Adrenal gland (tissue), 12 donors: ENCODE data around the gene PRPS1. TPM values are rescaled to one million over a fixed set of nuclear protein-coding genes. Genes with fewer than 3 reads are reported as not detected.
A peak's percentile ranks its signal among the peaks of the same experiment; 100 is the strongest.

Source experiments
- DNase-seq, 7 donors: peaks; one replicate each; pipeline ENCODE4 v3.0.0-alpha.2; 2019 to 2020
- H3K27ac ChIP-seq, 5 donors: fragments of 200-600 bp; sonication (generic) in 4 of 5; 1 replicate in 3 of 5; 2 replicates in 2 of 5; pipeline versions ENCODE4 v1.5.1 to v1.8.0; 2016 to 2020; ENCODE audit warnings: mild to moderate bottlenecking in 1 of 5
- H3K27me3 ChIP-seq: fragments of 200-600 bp; 2 replicates; pipeline ENCODE4 v1.8.0; 2021
- H3K36me3 ChIP-seq, 2 donors: fragments of 200-600 bp; replicated peaks in 1 of 2; 1 replicate in 1 of 2; 2 replicates in 1 of 2; pipeline versions ENCODE4 v1.5.1 to v1.8.0; 2018 to 2022
- H3K4me1 ChIP-seq, 2 donors: fragments of 200-600 bp; replicated peaks in 1 of 2; 1 replicate in 1 of 2; 2 replicates in 1 of 2; pipeline versions ENCODE4 v1.5.1 to v1.8.0; 2018 to 2021
- H3K4me3 ChIP-seq, 4 donors: fragments of 200-600 bp; sonication (generic) in 3 of 4; one replicate each; pipeline ENCODE4 v1.5.1; 2016 to 2018
- H3K9me3 ChIP-seq, 3 donors: fragments of 200-600 bp; sonication (generic) in 1 of 3; replicated peaks in 1 of 3; 1 replicate in 2 of 3; 2 replicates in 1 of 3; pipeline versions ENCODE4 v1.5.1 to v1.8.0; 2016 to 2021
- POLR2A ChIP-seq, 2 donors: fragments of 450-650 bp; IDR thresholded peaks; one replicate each; pipeline ENCODE4 v1.6.1; 2017; ENCODE audit warnings: antibody characterized with exemption in 2 of 2, mild to moderate bottlenecking in 2 of 2, moderate library complexity in 1 of 2
- WGBS, 4 donors: extraction: QIAGEN DNeasy Blood & Tissue Kit in 2 of 4; methylation state at CpG; one replicate each; pipeline versions ENCODE4 v1.1.5 to v1.1.7; 2013 to 2017; 5-methylcytosine and 5-hydroxymethylcytosine counted together
- intact Hi-C, 2 donors: fragments of 100-400 bp; cut with DNase I; formaldehyde crosslinking; loops; one replicate each; pipeline versions ENCODE4 v1.14.1 to v1.15.0; 2022 to 2023
- polyA plus RNA-seq, 3 donors: library from polyadenylated mRNA; stranded (reverse); fragments of 200-250 nt in 2 of 3; fragments of 350-450 nt in 1 of 3; fragmentation: Illumina TruSeq in 1 of 3; extraction: RNeasy Lipid Tissue Mini Kit (QIAGEN cat#74804) in 1 of 3; gene quantifications; one replicate each; pipeline ENCODE4 v1.2.3, GENCODE V29; 2013 to 2014
- total RNA-seq, 9 donors: library from RNA; depleted of rRNA in 4 of 9; stranded (reverse); fragments of >200 nt in 4 of 9; fragments of 120-200 nt in 1 of 9; fragmentation: NEBNext Ultra II Directional in 1 of 9; extraction: Animal tissue kit (Norgen Biotek cat#: 25700) in 1 of 9; gene quantifications; one replicate each; pipeline versions ENCODE4 v1.1.0 to v1.2.4, GENCODE V29; 2013 to 2023
- TF ChIP-seq, protein P1 (sequence below), 6 experiments: fragments of 450-650 bp in 4 of 6; fragments of 200-600 bp in 2 of 6; sonication (generic) in 1 of 6; IDR thresholded peaks; 1 replicate in 5 of 6; 2 replicates in 1 of 6; pipeline versions ENCODE4 v1.5.1 to v1.8.0; 2016 to 2021; ENCODE audit warnings: antibody characterized with exemption in 6 of 6, mild to moderate bottlenecking in 2 of 6, moderate library complexity in 1 of 6
- donor health status: healthy with polysubstance abuse.
- donor health status: Bipolar disorder and iron deficiency.
- donor health status: DM: yes; HTN: yes; CAD: no.
- donor health status: DM: no; HTN: no; CAD: no.
- donor health status: DM: no; HTN: no; CAD: no.
- donor health status: DM: yes; HTN: yes; CAD: no.

The PRPS1 gene
- total and polyA plus RNA-seq, 12 donors: 8.9 to 78.3 (median 33.3) TPM

DNA sequence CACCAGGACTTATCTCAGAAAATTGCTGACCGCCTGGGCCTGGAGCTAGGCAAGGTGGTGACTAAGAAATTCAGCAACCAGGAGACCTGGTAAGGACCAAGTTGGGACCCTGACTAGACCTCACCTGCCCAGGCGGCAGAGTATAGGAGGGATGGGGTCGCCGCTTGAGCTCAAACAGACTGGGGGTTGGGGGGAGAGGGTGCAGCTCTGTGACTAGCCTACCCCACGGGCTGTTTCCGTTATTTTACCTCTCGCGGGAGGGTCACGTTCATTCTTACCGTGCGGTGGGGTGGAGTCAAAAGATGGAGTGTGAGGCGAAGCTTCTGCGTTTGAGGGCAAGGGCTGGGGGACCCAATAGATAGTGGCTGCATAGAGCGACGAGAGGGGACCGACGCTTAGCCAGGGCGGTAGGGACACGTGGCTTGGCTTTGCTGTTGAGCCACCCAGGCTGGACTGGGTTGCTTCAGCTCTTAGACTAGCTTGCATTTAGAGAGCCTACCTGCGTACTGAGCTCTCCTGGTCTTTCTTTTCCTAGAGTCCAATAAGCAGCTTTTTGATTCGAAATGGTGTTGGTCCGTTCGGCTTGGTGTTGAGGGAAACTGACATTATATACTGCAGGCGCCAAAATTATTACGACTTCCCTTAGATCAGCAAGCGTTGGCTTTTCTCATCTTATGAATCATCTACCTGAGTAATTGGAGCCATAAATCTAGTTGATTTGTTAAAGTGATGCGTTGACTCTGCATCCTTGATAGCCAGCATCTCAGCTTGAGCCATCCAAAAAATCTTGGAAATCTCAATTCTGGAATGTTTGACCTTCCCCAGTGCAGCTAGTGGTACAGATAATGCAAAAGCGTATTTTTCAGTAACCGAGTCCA lies 591 bp downstream of the PRPS1 start:
- 0 to 35% (median 18%) methylated on average over 14 to 29 of the region's 29 CpGs for WGBS, 4 donors
- Histone ChIP-seq H3K36me3 (no peaks in the 10 kb centered on the region), H3K27ac (peak overlapping the region in 4 of 5 donors; percentile 74 to 90 (median 83)), H3K4me3 (peak overlapping the region in 3 of 4 donors; percentile 61 to 78 (median 63)), H3K27me3 (no peaks in the 10 kb centered on the region), H3K4me1 (peaks cover 0 to 6% of the 10 kb centered on the region in 2 donors), H3K9me3 (no peaks in the 10 kb centered on the region)
- DNase-seq: peak; percentile 18 to 57 (median 33)
- intact Hi-C loops: no loop called here
- no peak for TF ChIP-seq POLR2A (IDR thresholded peaks at IDR 0.05)
- TF ChIP-seq, protein P1, sequence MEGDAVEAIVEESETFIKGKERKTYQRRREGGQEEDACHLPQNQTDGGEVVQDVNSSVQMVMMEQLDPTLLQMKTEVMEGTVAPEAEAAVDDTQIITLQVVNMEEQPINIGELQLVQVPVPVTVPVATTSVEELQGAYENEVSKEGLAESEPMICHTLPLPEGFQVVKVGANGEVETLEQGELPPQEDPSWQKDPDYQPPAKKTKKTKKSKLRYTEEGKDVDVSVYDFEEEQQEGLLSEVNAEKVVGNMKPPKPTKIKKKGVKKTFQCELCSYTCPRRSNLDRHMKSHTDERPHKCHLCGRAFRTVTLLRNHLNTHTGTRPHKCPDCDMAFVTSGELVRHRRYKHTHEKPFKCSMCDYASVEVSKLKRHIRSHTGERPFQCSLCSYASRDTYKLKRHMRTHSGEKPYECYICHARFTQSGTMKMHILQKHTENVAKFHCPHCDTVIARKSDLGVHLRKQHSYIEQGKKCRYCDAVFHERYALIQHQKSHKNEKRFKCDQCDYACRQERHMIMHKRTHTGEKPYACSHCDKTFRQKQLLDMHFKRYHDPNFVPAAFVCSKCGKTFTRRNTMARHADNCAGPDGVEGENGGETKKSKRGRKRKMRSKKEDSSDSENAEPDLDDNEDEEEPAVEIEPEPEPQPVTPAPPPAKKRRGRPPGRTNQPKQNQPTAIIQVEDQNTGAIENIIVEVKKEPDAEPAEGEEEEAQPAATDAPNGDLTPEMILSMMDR (IDR thresholded peaks at IDR 0.05): no peak

DNA sequence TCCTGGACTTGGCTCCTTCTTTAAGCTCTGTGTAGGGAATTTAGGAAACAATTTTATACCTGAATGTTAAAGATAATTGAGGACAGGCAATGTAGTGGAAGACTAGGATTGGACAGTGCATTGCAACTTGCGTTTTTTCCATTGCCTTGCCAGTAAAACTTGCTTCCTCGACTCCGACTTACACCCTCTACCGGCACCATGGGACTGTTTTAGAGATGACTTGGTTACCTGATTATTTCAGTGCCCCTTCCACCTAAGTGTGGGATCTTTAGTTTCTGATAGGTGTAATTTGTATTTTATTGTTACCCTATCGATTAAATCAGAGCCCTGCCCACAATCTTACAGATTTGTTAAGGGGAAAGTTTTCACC lies 1.2 kb downstream of the PRPS1 start:
- Histone ChIP-seq H3K9me3 (no peaks in the 10 kb centered on the region), H3K4me1 (peaks cover 0 to 6% of the 10 kb centered on the region in 2 donors), H3K36me3 (no peaks in the 10 kb centered on the region), H3K27ac (no peak overlapping the region), H3K27me3 (no peaks in the 10 kb centered on the region), H3K4me3 (peak overlapping the region in 2 of 4 donors; percentile 61 to 63)
- WGBS, 4 donors: 3 to 31% (median 19%) methylated on average over 5 of the region's 5 CpGs
- no peak for DNase-seq
- intact Hi-C loops: no loop called here
- TF ChIP-seq, protein P1 (IDR thresholded peaks at IDR 0.05): no peak
- TF ChIP-seq POLR2A (IDR thresholded peaks at IDR 0.05): no peak

DNA sequence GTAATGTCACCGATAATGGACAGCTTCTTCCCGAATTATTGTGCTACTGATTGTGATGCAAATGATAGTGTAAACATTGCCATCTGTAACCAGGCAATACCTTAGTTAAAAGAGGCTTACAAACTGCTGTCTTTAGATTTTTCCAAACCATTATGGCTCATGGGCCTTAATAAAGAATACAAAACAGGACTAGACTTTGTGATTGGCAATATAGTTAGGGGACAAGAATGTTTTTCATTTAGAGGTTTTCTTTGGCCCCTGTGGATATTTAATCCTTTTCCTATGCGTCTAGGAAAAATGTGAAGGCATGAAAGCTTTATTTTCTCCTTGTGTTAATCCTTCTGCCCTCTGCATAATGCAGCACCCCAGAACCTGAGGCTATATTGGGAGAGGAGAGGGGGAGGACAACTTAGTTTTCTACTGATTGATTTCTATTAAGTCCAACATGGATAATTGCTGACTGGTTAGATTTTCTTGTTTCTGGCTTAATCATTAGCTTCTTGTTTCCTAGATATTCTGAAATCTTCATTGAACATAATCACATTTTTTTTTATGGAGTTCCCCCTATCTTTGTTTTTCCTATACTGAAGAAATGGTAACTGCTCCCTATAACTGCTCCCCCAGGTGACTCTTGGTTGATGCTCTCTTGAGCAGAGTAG lies 1.9 kb downstream of the PRPS1 start:
- no peak overlapping the region for H3K27ac ChIP-seq
- H3K27me3 ChIP-seq: no peaks in the 10 kb centered on the region
- intact Hi-C loops: no loop called here
- TF ChIP-seq POLR2A (IDR thresholded peaks at IDR 0.05): no peak
- TF ChIP-seq, protein P1 (IDR thresholded peaks at IDR 0.05): no peak
- WGBS, 4 donors: 24 to 40% (median 31%) methylated on average over 3 of the region's 3 CpGs
- no peaks in the 10 kb centered on the region for H3K9me3 ChIP-seq
- DNase-seq: no peak
- peak overlapping the region in 1 of 4 donors; percentile 61 for H3K4me3 ChIP-seq
- peaks cover 0 to 6% of the 10 kb centered on the region in 2 donors for H3K4me1 ChIP-seq
- no peaks in the 10 kb centered on the region for H3K36me3 ChIP-seq

DNA sequence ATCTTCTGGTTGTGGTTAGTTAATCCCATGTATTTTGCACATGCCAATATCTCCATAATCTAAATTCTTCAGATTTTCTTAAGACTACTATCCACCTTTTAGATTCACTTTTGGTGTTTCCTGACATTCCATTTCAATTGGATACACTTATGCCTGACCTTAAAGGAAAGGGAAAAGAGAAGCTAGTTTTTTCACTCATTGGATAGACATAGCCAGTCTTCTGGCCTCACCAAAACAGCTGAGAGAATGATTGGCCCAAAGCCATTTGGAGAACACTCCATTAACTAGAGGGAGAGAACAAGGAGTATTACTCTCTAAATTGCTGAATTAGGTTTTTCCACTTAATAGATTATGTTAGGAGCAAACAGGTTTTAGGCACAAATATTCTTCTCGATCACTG lies 4.0 kb downstream of the PRPS1 start:
- Histone ChIP-seq H3K4me1 (peaks cover 0 to 6% of the 10 kb centered on the region in 2 donors), H3K4me3 (no peak overlapping the region), H3K36me3 (no peaks in the 10 kb centered on the region), H3K27me3 (peaks cover 2% of the 10 kb centered on the region), H3K27ac (no peak overlapping the region), H3K9me3 (no peaks in the 10 kb centered on the region)
- DNase-seq: no peak
- intact Hi-C loops: no loop called here
- no peak for TF ChIP-seq POLR2A (IDR thresholded peaks at IDR 0.05)
- TF ChIP-seq, protein P1 (IDR thresholded peaks at IDR 0.05): no peak
- 80 to 94% (median 85%) methylated on average over 1 of the region's 1 CpG for WGBS, 4 donors
